NCI-H748 treated with DMSO at 0.1 percent for 48 hours (cell line): ENCODE measurements around the gene SFXN3.

Experiments used
- DNase-seq: peaks from one replicate; lab custom pipeline; 2025; lab: John Stamatoyannopoulos, UW

The SFXN3 gene

DNA sequence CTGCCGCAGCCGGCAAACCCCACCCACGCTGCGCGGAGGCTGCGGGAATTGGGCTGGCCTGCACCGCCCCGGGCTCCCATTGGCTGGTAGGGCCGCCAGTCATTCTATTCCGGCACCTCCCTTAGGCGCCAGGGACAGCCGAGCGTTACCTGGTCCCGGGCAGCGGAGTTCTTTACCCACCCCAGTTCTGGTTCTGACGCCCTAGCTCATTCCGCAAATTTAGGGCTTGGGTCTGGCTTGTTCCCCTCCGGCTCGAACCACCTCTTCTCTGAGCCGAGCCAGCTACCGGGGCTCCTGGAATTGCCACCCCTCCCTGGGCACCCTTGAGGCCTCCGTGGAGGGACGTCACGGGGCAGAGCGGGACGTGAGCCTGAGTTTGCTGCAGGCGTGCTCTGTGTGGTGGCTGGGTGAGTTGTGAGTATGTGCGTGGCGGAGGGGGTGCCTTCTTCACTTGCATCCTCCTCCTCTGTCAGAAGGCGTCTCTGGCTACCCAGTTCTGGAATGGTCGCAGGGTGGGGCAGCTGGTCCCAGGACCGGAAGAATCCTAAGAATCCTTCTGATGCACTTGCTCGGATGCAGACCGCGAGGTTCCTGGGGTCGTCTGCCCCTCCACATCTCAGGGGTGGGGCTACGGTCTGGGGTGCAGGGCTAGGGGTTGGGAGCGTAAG lies at the start of gene SFXN3, which contains the start of gene PDZD7:
TSS of gene SFXN3 (plus strand) at position 107 of the 668 bp plus-strand sequence. CDS start 3,461 bp downstream, outside the sequence.
TSS of gene PDZD7 (minus strand) at position 2 of the 668 bp plus-strand sequence. CDS start 910 bp downstream, outside the sequence.
- DNase-seq = peak; percentile 56

- DNase-seq = no peak
Measured at GRCh38 chr10:100982916-100983830, 47.9 kb upstream of the SFXN3 start.

DNA sequence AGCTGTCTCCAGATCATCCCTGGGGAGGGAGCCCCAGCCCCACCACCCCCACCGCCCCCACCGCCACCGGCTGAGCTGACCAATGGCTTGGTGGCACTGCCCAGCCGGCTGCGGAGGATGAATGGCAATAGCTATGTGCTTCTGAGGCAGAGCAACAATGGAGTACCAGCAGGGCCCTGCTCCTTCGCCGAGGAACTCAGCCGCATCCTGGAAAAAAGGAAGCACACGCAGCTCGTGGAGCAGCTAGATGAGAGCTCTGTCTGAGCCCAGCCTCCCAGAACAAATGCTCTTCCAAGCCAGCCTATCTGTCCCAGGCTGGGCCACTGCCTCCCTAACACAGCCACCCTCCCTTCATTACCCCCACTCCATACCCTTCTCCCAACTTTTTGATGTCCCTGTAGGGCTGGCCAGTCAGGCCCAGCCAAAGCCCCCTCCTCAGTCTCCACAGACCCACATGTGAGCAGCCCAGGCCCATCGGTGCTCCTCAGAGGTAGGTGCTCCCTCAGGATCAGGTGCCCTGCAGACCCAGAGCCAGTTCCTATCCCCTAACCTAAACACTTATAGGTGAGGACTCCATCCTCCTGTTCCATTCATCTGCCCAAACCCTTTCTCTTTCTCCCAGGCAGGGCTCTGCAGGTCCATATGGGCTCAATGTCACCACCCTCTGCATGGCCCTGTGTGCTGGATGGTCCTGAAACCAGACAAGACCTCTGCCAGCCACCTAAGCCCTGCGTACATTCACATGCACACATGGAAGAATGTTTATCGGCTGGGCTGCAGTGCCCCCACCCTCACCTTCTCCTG lies 47.0 kb upstream of the SFXN3 start:
- DNase-seq = no peak

- no peak for DNase-seq
Measured at GRCh38 chr10:100984672-100985177, 46.3 kb upstream of the SFXN3 start.

- DNase-seq = no peak
Measured at GRCh38 chr10:100985336-100985735, 45.7 kb upstream of the SFXN3 start.

- no peak for DNase-seq
Measured at GRCh38 chr10:100986623-100986951, 44.4 kb upstream of the SFXN3 start.

DNA sequence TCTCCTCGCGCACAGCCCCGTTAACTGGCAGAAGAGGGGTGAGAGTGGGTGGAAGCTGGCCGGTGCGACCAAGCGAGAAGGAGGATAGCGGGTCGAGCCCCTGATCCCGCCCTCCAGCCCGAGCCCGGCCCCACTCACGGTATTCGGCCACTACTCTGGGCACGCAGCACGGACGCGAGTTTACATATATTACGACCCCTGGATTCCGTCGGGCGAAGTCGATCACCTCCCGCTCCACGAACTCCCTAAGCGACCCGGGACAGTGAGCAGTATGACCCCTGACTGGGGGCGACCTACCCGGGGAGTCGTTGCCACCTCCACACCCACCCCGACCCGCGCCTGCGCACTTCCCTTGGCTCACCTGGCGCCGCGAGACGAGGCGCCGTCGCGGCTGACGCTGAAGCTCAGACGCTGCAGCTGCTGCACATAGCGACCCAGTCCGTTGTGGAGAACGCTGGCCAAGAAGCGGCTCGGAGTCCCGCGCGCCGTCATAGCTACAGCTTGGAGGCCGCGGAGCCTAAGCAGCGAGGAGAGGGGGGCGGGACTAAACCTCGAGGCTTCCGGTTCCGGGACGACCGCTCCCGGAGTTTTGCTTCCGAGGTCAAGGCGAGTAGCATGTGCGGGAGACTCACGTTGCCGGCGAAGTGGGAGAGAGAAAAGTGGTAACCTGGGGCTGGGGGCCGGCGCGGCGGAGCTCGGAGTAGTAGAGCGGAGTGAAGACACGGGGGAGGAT lies 43.9 kb upstream of the SFXN3 start, which contains the start of the genes MRPL43 and TWNK:
TSS of gene MRPL43 (minus strand) at position 546 of the 733 bp plus-strand sequence. CDS start at position 492, 54 bp downstream.
TSS of gene TWNK (plus strand) at position 592 of the 733 bp plus-strand sequence. CDS start 668 bp downstream, outside the sequence.
- DNase-seq = peak; percentile 37

DNA sequence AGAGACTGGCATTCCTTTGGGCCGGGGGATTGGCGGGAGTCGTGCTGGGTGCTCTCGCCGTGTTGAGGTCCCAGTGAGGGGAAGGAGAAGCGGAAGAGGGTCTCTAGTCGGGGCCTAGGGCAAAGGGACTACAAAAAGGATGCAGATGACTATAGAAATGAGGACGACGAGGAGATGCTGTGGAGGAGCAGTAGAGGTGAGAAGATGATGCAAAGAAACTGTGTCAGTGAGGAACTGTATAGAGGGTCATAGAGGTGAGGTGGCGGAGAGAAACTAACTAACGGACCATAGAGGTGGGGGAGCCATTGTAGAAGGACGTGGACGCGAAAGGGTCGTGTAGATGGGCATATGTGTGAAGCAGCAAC lies 43.4 kb upstream of the SFXN3 start:
- DNase-seq = no peak

DNA sequence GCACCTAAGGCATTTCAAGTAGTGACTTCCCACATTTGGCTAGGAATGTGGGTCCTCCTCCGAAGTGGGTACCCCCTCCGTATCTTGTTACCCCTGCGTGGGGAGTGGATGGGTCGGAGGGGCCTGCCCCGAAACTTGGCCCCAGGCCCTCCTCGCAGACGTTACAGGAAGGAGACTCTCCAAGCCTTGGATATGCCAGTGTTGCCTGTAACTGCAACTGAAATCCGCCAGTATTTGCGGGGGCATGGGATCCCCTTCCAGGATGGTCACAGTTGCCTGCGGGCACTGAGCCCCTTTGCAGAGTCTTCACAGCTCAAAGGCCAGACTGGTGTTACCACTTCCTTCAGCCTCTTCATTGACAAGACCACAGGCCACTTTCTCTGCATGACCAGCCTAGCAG lies 42.9 kb upstream of the SFXN3 start:
- DNase-seq = no peak

DNA sequence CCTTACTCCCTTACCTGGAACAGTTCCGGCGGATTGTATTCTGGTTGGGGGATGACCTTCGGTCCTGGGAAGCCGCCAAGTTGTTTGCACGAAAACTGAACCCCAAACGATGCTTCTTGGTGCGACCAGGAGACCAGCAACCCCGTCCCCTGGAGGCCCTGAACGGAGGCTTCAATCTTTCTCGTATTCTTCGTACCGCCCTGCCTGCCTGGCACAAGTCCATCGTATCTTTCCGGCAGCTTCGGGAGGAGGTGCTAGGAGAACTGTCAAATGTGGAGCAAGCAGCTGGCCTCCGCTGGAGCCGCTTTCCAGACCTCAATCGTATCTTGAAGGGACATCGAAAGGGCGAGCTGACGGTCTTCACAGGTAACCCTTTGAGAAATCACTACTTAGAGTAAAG lies 41.9 kb upstream of the SFXN3 start:
- DNase-seq = no peak

DNA sequence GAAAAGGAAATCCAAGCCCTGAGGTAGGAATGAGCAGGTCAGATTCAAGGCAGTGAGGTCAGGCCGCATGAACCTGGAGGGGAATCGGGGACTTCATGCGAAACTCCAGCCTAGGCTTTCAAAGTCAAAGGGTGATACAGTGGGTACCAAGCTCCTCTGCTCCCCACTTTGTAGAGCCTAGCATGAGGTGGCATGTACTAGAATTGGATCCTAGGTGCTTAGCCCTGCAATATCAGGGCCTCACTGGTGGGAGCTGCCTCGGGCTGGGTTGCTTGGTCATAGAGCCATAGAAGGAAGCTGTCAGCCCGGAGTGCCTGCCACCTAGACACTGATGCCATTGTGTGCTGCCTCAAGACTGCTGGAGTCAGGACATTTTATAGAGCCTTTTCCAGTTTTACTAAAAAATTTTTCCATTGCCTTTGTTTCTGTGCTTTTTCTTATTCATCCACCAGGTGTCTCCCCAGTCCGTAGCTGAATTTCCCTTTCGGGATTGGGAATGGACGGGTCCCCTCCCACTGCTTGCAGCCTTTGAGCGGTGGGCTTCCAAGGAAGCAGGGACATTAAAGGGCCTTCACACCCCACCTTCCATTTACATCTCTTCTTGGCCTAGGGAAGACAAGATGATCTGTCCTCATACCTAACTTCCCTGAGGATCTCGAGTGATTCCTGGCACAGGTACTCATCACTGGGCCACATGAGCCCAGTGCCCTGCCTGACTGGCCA lies 36.9 kb upstream of the SFXN3 start:
- no peak for DNase-seq

- DNase-seq = no peak
Measured at GRCh38 chr10:100995181-100995580, 35.9 kb upstream of the SFXN3 start.

DNA sequence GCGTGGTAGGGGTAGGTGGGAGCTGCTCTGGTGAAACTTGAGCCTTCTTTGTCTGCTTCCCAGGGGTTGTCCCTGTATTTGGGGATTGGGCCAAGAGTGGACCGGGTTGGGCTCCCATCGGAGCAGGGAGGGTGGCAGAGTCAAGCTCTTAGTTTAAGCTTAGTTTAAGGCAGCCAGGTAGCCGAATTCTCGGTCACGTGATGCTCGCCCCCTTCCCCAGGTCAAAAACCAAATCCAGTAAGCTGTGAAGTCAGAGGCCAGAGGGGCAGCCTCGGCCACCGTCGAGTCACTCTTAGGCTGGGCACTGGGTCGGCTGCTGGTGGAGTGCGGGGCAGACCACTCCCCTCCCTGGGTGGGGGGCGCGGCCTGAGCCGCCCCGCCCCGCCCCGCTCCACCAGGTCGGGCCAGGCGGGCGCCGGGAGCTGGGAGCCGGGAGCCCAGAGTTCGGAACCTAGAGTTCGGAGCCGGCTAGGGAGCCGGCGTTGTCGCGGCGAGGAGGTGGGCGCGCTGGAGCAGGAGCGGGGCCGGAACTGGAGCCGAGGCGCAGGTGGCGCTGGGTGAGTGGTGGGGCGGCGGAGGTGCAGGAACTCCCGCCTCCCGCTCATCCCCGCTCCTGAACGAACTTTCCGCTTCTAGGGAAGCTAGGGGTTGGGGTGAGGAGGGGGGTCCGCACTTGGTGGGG lies 34.2 kb upstream of the SFXN3 start:
- peak; percentile 11 for DNase-seq

GRCh38 chr10:100997360-100998182 lies 33.5 kb upstream of the SFXN3 start:
- peak; percentile 49 for DNase-seq

- peak; percentile 72 for DNase-seq
Measured at GRCh38 chr10:100998183-100998990, 32.6 kb upstream of the SFXN3 start.

GRCh38 chr10:100998991-100999741 lies 31.9 kb upstream of the SFXN3 start:
- DNase-seq = peak; percentile 28

GRCh38 chr10:100999742-101000126 lies 31.3 kb upstream of the SFXN3 start, which contains the start of gene LZTS2:
LZTS2 (plus strand) TSS chr10:100999808; CDS start chr10:101002539, 2,731 bp downstream.
- DNase-seq = no peak
